HCT116 (cell line): ENCODE measurements around the gene CALCOCO1.

Experiments used
- CBX3 ChIP-seq: IDR thresholded peaks from 2 replicates; pipeline ENCODE4 v1.6.1; 2012; ENCODE audit warnings: low read depth
- CEBPB ChIP-seq: IDR thresholded peaks from 2 replicates; pipeline ENCODE4 v1.6.1; 2012; ENCODE audit warnings: low read depth
- EZH2 ChIP-seq: fragments of 200-600 bp; sonication (generic); IDR thresholded peaks from 2 replicates; pipeline ENCODE4 v1.6.1; 2017; ENCODE audit warnings: antibody characterized with exemption, mixed run types
- EZH2phosphoT487 ChIP-seq: fragments of 200-600 bp; IDR thresholded peaks from 2 replicates; pipeline ENCODE4 v1.6.1; 2018; ENCODE audit warnings: antibody characterized with exemption, borderline replicate concordance
- JUND ChIP-seq: IDR thresholded peaks from 2 replicates; pipeline ENCODE4 v1.6.1; 2012
- POLR2A ChIP-seq: IDR thresholded peaks from 2 replicates; pipeline ENCODE4 v1.7.0; 2011; ENCODE audit warnings: borderline replicate concordance; ENCODE audit not compliant: insufficient read depth, insufficient read length; ENCODE audit errors: extremely low read depth
- POLR2AphosphoS5 ChIP-seq: IDR thresholded peaks from 2 replicates; pipeline ENCODE4 v1.6.1; 2011; ENCODE audit warnings: mild to moderate bottlenecking, low read depth, low read length, moderate library complexity
- YY1 ChIP-seq: IDR thresholded peaks from 2 replicates; pipeline ENCODE4 v1.6.1; 2011; ENCODE audit warnings: low read length, low read depth, moderate library complexity, mild to moderate bottlenecking; ENCODE audit not compliant: insufficient replicate concordance; ENCODE audit errors: extremely low read depth
- ZNF274 ChIP-seq: fragments of 200-500 bp; sonication (Bioruptor generic); IDR thresholded peaks from 2 replicates; pipeline ENCODE4 v1.6.1; 2014; ENCODE audit warnings: mild to moderate bottlenecking, low read depth, low read length, inconsistent platforms
- TF ChIP-seq, protein P1 (sequence below), 3 experiments: fragments of 200-600 bp in 1 of 3; sonication (generic) in 1 of 3; IDR thresholded peaks in 2 of 3; conservative IDR thresholded peaks in 1 of 3; 2 replicates each; pipeline ENCODE4 v1.5.1; 2012 to 2017; ENCODE audit warnings: low read depth in 2 of 3, low read length in 2 of 3, antibody characterized with exemption in 1 of 3, borderline replicate concordance in 1 of 3, control low read depth in 1 of 3, mild to moderate bottlenecking in 1 of 3, mixed read lengths in 1 of 3, mixed run types in 1 of 3, moderate library complexity in 1 of 3; ENCODE audit not compliant: insufficient read depth in 1 of 3
- TF ChIP-seq, protein P2 (sequence below): IDR thresholded peaks from 2 replicates; pipeline ENCODE4 v1.6.1; 2012
- TF ChIP-seq, protein P3 (sequence below): IDR thresholded peaks from 2 replicates; pipeline ENCODE4 v1.6.1; 2012

DNA sequence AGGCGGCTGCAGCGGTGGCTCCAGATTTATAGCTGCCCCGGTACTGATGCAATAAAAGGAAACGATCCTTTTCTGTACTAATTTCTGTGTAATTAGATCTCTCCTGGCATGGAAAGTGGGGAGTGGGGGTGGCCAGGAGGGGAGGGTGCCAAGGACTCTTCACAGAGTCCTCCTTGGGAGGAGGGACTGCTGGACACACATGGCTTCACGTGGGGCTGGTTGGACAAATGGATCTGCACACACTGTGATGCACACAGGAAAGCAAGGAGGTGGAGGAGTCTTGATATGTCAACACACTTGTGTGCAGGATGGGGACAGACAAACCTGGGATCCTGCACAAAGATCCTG is 27.6 kb downstream of the CALCOCO1 start:
- TF ChIP-seq, protein P1, sequence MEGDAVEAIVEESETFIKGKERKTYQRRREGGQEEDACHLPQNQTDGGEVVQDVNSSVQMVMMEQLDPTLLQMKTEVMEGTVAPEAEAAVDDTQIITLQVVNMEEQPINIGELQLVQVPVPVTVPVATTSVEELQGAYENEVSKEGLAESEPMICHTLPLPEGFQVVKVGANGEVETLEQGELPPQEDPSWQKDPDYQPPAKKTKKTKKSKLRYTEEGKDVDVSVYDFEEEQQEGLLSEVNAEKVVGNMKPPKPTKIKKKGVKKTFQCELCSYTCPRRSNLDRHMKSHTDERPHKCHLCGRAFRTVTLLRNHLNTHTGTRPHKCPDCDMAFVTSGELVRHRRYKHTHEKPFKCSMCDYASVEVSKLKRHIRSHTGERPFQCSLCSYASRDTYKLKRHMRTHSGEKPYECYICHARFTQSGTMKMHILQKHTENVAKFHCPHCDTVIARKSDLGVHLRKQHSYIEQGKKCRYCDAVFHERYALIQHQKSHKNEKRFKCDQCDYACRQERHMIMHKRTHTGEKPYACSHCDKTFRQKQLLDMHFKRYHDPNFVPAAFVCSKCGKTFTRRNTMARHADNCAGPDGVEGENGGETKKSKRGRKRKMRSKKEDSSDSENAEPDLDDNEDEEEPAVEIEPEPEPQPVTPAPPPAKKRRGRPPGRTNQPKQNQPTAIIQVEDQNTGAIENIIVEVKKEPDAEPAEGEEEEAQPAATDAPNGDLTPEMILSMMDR (IDR thresholded peaks at IDR 0.05 in 2 of 3, conservative IDR thresholded peaks at IDR 0.05 in 1 of 3; ENCODE audit: borderline replicate concordance in 1 of 3, insufficient read depth in 1 of 3, low read depth in 2 of 3, low read length in 2 of 3), result no peak
- TF ChIP-seq ZNF274 (no peak), POLR2A (no peak), CBX3 (no peak), POLR2AphosphoS5 (no peak), JUND (no peak), CEBPB (no peak), EZH2 (no peak), YY1 (no peak), EZH2phosphoT487 (no peak)
- TF ChIP-seq, protein P2, sequence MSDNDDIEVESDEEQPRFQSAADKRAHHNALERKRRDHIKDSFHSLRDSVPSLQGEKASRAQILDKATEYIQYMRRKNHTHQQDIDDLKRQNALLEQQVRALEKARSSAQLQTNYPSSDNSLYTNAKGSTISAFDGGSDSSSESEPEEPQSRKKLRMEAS, result no peak
- TF ChIP-seq, protein P3, sequence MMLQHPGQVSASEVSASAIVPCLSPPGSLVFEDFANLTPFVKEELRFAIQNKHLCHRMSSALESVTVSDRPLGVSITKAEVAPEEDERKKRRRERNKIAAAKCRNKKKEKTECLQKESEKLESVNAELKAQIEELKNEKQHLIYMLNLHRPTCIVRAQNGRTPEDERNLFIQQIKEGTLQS, result no peak
